Fibroblast of skin of right quadriceps (primary cell): ENCODE data around the gene TMEM38B.
A peak's percentile ranks its signal among the peaks of the same experiment; 100 is the strongest.
"Not testable (repeated sequence)": the region's sequence is repeated elsewhere in the genome, so short reads cannot be mapped to it uniquely, and the experiment has no call there.

Experiments used
- DNase-seq: peaks from one replicate; pipeline ENCODE4 v3.0.0-alpha.2; 2013

Gene TMEM38B

DNA sequence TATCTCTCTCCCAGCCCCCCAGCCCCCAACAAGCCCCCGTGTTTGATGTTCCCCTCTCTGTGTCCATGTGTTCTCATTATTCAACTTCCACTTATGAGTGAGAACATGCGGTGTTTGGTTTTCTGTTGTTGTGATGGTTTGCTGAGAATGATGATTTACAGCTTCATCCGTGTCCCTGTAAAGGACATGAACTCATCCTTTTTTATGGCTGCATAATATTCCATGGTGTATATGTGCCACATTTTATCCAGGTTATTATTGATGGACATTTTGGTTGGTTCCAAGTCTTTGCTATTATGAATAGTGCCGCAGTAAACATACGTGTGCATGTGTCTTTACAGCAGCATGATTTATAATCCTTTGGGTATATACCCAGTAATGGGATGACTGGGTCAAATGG is 33.9 kb downstream of the TMEM38B start:
- DNase-seq: not testable (repeated sequence)

DNA sequence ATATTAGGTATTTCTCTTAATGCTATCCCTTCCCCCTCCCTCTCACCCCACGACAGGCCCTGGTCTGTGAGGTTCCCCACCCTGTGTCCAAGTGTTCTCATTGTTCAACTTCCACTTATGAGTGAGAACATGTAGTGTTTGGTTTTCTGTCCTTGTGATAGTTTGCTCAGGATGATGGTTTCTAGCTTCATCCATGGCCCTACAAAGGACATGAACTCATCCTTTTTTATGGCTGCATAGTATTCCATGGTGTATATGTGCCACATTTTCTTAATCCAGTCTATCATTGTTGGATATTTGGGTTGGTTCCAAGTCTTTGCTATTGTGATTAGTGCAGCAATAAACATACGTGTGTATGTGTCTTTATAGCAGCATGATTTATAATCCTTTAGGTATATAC is 37.1 kb downstream of the TMEM38B start:
- not testable (repeated sequence) for DNase-seq

DNA sequence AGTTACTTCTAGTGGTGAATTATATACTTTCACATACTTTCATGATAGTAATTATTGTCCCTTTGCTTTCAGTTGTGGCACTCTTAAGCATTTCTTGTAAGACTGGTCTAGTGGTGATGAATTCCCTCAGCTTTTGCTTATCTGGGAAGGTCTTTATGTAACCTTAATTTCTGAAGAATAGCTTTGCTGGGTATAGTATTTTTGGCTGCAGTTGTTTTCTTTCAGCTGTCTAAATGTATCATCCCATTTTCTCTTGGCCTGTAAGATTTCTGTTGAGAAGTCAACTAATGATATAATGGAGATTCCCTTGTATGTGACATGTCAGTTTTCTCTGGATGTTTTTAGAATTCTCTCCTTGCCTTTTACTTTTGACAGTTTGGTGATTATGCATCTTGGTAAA is 41.0 kb downstream of the TMEM38B start:
- no peak for DNase-seq

DNA sequence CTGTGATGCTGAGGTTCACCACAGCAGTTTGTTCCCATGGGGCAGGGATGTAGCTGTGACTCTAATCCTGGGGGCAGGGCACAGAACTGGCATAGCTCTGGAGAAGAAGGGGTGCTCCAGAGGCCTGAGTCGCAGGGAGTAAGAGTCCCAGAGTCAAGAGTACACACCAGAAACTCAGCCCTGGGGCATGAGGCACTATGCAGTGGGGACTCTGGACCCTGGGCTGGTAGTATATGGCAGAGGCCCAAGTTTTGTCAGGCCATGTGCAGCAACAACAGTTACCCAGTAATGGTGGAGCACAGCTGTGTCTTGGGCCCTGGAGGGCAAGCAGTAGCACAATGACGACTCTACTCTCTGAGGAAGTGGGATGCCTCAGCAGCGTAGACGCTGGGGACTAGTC is 42.9 kb downstream of the TMEM38B start:
- DNase-seq: no peak

DNA sequence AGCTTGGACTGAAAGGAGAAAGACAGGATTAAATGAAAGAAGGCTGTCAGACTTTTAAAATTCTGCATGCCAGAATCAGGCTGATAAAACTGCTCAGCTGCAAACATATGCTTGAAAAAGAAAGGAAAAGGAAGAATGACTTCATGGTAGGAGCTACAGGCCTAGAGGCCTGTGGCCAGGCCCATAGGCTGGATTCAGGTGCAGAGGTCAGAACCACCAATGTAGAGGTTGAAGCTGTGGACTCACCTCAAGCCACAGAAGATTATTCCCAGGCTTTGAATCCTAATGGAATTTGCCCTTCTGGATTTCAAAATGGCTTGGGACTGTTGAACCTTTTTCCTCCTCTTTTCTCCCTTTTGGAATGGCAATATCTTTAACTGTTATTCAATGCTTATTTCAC is 47.7 kb downstream of the TMEM38B start:
- DNase-seq: no peak

DNA sequence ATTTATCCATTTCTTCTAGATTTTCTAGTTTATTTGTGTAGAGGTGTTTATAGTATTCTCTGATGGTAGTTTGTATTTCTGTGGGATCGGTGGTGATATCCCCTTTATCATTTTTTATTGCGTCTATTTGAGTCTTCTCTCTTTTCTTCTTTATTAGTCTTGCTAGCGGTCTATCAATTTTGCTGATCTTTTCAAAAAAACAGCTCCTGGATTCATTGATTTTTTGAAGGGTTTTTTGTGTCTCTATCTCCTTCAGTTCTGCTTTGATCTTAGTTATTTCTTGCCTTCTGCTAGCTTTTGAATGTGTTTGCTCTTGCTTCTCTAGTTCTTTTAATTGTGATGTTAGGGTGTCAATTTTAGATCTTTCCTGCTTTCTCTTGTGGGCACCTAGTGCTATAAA is 53.0 kb downstream of the TMEM38B start:
- not testable (repeated sequence) for DNase-seq

DNA sequence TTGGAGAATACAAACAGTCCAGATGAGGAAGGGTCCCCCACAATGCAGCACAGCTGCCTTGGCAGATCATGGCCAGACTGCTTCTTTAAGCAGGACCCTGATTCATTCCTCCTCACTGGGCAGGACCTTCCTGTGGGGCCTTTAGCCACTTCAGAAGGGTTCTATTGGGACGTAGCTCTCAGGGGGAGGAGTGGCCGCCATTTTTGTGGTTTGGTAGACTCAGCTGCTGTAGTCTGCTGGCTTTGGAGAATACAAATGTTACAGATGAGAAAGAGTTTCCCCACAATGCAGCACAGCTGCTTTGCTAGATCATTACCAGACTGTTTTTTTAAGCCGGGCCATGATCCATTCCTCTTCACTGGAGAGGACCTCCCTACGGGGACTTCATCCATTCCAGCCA is 57.4 kb downstream of the TMEM38B start:
- DNase-seq: no peak

DNA sequence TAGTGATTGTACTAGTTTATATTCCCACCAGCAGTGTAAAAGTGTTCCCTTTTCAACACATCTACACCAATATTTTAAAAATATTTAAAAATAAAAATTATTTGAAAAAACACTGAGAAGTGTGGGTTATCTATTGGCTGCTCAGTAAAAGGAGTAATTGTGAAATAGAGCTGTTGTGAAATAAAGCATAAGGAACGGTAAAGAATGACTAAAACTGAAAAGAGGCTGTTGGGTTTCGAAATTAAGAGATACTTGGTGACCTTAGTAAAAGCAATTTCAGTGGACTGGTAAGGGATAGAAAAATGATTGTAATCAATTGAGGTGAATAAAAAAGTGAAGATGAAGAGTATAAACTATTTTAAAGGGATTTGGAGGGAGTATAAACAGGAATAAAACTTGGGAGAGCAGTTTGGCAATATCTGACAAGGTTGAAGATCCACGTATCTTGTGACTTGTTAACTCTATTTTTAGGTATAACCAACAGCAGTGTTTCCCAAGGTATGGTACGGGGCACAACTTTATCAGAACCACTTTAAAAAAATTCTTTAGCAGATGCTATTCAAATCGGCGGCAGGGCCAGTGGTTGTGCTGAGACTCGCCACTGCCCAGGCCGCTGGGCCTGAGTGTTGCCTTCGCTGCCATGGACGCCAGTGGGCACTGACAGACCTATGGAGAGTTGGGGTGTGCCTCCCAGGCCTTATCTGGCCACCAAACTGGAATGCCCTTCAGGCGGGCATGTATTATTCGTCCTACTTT is 63.3 kb downstream of the TMEM38B start:
- no peak for DNase-seq

DNA sequence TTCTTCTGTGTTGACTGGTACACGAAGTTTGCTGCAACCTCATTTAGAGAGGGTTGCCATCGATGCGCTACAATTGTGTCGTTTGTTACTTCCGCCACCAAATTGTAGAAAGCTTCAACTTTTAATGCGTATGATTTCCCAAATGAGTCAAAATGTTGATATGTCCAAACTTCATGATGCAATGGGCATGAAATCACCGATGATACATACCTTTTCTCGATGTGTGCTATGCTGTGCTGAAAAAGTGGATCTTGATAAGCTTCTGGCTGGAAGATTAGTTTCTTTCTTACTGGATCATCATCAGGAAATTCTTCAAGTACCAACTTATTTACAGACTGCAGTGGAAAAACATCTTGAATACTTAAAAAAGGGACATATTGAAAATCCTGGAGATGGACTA is 65.7 kb downstream of the TMEM38B start:
- peak; percentile 11 for DNase-seq

DNA sequence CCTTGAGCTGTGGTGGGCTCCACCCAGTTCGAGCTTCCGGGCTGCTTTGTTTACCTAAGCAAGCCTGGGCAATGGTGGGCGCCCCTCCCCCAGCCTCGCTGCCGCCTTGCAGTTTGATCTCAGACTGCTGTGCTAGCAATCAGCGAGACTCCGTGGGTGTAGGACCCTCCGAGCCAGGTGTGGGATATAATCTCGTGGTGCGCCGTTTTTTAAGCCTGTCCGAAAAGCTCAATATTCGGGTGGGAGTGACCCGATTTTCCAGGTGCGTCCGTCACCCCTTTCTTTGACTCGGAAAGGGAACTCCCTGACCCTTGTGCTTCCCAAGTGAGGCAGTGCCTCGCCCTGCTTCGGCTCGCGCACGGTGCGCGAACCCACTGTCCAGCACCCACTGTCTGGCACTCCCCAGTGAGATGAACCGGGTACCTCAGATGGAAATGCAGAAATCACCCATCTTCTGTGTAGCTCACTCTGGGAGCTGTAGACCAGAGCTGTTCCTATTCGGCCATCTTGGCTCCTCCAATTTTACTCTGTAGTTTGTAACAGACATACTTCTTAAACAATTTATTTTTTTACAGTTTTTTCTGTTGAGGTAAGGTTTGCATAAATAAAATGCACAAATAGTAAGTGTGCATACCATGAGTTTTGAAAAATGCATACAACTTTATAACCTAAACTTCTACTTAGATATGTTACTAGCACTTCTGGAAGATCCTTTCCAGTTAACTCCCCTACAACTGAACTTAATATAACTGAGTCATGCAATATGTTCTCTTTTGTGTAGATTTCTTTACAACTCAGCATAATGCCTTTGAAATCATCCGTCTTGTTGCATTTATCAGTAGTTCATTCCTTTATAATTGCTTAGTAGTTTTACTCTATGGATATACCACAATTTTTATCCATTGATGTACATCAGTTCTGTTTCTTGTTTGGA is 88.5 kb downstream of the TMEM38B start:
- DNase-seq: not testable (repeated sequence)

DNA sequence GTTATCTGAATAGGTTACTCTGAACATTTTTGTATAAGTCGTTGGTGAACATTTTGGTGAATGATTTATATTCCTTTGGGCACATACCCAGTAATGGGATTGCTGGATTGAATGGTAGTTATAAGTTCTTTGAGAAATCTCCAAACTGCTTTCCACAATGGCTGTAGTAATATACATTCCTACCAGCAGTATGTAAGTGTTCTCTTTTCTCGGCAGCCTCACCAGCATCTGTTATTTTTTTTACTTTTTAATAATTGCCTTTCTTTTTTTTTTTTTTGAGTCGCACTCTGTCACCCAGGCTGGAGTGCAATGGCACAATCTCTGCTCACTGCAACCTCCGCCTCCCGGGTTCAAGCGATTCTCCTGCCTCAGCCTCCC is 89.1 kb downstream of the TMEM38B start:
- DNase-seq: not testable (repeated sequence)

DNA sequence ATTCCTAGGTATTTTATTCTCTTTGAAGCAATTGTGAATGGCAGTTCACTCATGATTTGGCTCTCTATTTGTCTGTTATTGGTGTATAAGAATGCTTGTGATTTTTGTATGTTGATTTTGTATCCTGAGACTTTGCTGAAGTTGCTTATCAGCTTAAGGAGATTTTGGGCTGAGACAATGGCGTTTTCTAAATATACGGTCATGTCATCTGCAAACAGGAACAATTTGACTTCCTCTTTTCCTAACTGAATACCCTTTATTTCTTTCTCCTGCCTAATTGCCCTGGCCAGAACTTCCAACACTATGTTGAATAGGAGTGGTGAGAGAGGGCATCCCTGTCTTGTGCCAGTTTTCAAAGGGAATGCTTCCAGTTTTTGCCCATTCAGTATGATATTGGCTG is 92.5 kb downstream of the TMEM38B start:
- not testable (repeated sequence) for DNase-seq

DNA sequence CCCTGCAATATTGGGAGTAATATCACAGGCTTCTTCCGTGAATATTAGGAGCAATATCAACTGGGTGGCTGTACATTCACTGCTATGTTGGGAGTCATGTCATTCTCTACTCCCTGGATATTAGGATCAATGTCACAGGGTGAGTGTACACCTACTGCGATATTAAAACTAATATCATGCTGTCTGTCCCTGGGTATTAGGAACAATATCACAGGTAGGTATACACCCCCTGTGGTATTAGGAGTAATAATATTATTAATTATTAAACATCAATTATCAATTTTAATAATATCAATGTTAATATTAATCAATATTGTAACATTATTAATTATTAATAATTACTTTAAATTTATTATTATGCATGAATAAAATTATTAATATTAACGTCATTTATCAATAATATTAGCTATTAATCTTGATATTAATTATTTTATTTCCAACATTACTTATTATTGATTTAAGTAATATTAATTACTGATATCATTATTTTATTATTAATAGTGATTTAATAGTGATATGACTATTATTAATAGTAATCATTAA is 121.9 kb downstream of the TMEM38B start:
- no peak for DNase-seq

DNA sequence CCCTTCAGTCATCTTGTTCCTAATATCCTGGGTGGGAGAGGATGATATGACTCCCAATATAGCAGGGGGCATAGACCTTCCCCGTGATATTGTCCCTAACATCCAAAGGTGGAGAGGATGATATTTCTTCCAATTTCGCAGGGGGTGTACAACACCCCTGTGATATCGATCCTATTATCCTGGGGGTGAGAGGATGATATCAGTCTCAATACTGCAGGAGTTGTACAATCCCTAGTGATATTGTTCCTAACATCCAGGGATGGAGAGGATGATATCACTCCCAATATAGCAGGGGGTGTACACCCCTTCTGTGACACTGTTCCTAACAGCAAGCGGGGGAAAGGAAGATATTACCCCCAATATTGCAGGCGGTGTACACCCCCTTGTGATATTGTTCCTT is 122.6 kb downstream of the TMEM38B start:
- no peak for DNase-seq

DNA sequence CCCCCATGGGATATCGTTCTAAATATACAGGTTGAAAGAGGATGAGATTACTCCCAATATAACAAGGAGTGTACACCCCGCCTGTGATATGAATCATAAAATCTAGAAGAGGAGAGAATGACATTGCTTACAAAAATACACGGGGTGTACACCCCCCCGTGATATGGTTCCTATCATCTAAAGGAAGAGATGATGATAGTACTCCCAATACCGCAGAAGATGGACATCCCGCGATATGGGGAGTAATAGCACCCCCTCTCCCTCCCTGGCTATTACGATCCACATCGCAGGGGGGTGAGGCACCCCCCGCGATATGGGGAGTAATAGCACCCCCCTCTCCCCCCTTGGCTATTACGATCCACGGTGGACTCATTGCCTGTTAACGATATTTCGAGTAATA is 124.6 kb downstream of the TMEM38B start:
- DNase-seq: no peak

DNA sequence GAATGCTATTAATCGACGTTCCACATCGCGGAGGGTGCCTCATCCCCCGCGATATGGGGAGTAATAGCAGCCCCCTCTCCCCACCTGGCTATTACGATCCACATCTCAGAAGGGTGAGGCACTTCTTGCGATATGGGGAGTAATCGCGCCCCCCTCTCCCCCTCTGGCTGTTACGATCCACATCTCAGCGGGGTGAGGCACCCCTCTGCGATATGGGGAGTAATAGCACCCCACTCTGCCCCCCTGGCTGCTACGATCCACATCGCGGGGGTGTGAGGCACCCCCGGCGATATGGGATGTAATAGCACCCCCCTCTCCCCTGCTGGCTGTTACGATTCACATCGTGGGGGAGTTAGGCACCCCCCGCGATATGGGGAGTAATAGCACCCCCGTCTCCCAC is 128.5 kb downstream of the TMEM38B start:
- no peak for DNase-seq
